CD4-positive, alpha-beta T cell treated with Interleukin-2 at 100 ng/mL for 4 hours (primary cell): ENCODE measurements around the gene KSR2.

Source experiments
- DNase-seq: peaks from one replicate; pipeline ENCODE4 v3.0.0-alpha.2; 2020; ENCODE audit warnings: low spot score

The KSR2 gene

DNA sequence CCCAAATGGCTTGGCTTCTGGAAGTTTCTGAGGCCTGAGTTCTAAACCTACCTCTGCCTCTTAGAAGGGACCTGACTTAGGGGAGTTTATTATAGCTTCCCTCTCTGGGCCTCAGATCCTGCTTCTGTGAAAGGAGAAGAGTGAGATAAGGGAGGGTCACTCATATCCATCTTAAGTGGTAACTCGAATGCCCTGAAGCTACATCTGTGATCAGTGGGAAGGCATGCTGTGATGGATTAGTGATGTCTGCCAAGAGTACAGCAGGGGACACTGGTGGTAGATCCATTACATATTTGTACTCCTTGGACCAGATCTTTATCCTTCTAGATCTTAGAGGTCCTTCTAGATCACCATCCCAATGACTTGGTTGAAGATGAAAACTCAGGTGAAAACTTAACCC, 509.6 kb downstream of the KSR2 start:
- no peak for DNase-seq

GRCh38 chr12:117457189-117457588, 511.6 kb downstream of the KSR2 start:
- no peak for DNase-seq

DNA sequence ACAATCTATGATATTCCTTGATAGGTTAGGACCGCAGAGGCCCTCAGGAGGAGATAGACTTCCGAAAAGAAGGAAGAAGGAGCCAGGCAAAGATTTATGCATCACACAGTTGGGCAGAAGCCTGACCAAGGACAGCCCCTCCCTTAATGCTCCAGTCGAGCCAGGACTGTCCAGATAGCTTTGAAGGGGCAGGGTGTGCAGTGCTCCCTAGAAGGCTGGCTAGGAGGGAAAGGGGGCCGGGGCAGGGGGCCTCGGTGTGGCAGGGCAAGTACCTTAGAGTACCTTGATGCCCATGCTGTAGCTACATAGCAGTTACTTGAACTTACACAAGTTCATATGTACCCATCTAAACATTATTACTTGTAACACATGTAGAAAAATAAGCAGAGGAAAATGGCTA, 512.7 kb downstream of the KSR2 start:
- no peak for DNase-seq

DNA sequence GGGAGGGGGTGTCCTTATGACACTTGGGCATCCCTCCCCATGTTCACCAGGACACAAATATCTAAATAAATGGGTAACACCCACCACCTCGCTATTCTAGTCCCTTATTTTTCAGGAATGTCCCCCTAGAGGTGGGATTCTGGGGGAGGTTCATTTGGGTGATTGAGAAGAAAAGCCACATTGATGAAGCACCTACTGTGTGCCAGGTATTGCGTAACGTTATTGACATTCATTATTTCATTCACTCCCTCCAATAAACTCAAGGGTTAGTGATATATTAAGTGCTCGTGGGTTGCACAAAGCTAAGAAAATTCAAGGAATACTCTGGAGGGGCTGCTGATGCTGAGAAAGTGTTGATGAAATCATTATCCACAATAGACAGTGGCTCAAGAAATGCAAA, 514.8 kb downstream of the KSR2 start:
- no peak for DNase-seq

DNA sequence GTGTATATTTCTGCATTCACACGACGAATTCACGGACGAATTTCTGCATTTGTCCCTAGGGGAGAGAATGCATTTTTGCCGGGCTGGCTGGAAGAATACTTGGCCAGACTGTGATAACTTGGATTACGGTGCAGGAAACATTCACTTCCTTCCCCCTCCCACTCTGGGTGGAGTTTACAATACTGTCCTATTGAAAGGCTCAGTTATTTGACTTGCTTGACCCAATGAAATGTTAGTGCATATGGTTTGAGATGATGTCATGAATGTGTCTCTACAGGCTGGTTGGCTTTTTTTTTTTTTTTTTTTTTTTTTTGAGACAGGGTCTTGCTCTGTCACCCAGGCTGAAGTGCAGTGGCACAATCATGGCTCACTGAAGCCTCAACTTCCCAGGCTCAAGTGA, 516.7 kb downstream of the KSR2 start:
- DNase-seq, result no peak

DNA sequence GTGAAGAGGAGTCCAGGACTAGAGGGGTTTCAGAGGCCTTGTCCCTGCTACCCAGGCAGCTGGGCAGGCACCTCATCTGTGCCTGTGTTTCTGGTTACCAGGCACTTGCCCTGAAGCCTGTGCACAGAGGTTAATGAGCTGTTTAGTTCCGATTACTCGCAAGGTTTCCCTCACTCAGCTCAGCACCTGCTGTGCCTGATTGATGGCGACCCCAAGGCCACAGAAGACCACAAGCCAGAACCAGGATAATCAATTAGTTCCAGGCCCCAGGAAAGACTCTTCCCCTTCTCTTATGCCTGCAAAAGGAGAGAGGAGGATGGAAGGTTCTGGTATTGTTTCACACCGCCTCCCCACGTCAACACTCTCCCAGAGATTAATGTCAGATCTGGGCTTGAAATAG, 518.6 kb downstream of the KSR2 start:
- DNase-seq, result no peak

- no peak for DNase-seq
Measured at GRCh38 chr12:117447665-117448366, 521.0 kb downstream of the KSR2 start.

DNA sequence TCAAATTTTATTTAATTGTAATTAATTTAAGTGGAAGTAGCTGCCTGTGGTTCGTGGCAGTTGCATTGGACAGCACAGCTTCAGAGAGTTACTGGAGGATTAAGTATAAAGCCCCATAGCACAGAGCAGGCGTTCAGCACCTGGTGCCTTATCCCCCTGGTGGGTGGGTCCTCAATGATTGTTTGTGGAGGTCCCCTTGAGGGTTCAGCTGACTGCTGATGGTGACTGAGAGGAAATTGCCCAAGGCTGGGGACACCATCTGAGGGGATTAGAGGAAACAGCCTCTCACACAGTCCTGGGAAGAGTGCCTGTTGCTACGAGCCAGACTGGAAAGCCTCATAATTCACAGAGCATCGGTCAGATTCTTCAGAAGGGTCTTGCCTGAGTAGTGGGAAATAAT, 524.0 kb downstream of the KSR2 start:
- DNase-seq, result no peak

- DNase-seq, result no peak
Measured at GRCh38 chr12:117441751-117442150, 527.0 kb downstream of the KSR2 start.

DNA sequence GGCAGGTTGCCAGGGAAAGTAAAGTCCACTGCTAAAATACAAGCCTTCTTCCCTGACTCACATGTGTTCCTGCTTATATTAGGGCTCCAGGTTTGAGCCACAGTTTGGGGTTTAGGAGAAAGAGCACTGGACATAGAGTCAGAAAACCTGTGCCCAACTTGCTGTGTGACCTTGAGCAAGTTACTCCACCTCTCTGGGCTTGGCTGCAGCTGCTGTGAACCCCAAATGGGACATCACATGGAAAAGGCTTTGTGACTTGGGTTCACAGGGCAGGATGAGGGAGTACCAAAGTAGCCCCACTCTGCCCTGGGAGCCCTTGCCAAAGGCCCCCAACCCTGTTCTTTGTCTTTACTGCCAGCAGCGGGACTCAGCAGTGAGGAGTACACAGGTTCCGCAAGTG, 528.4 kb downstream of the KSR2 start:
- DNase-seq, result no peak

DNA sequence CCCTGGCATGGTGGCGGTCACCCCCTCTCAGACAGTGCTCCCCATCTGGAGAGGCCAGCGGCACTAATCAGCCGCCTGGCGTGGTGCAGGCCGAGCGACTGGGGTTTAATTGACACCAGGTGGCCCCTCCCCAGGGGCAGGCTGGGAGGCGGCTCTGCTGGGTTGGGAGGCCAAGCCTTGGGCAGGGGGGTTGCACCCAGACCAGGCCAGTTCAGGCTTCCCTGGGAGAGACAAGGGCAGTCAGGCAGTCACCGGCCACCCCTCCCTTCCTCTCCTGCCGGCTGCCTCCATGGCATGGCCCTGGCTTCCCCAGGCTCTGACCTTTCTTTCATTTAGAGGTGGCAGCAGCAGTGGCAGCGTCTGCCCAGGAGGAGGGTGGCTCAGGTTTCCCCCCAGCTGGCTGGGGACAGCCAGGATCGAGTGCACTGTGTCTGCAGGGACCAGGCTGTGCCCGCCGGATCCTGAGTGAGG, 529.2 kb downstream of the KSR2 start:
- DNase-seq, result no peak

DNA sequence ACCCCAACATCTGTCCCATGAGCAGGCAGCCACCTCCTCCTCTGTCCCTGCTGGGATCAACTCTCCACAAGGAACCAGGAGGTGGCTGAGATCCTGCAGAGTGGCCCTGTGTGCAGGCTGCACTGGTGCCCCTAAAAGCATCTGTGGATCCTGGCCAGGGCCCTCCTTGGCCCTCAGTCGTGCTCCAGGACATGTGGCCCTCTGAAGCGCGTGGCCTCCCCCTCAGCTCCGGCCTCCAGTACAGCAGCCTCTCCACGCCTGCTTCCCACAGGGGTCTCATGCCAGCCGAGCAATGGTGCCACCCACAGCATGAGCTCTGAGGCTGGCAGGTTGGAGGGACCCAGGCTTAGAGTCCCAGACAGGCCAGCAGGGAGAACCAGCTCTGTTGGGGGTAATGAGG, 530.0 kb downstream of the KSR2 start:
- DNase-seq, result no peak

DNA sequence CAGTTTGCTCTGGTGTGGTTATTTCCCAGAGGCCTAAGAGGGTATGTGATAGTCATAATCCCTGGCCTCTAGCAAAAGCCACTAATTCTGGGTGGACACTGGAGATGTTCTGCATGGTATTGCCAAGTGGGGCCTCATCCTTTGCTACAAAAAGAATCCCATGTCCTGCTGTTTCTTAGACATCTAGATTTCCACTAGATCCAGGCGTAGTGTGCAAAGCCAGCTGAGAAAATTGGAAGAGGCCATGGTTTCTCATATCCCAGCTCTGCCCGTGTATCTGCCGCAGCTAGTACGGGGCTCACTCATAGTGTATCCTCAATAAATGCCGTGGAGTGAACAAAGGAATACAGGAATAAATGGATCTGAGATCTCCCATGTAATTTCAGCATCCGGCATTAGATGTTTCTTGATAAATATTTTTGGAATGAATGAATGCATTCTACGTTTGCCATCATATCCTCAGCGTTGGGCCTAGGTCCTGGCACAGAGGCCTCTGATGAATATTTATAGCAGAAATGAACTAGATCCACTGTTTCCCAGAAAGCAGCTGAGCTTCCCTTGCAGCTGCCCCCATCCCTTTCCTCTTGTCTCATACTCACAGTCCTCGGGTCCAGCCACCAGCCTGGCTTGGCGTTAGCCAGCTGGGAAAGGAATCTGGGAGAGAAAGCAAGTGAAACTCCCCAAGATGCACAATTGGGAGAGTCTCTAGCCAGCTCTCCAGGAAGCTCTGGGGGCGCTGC, 531.1 kb downstream of the KSR2 start:
- no peak for DNase-seq

DNA sequence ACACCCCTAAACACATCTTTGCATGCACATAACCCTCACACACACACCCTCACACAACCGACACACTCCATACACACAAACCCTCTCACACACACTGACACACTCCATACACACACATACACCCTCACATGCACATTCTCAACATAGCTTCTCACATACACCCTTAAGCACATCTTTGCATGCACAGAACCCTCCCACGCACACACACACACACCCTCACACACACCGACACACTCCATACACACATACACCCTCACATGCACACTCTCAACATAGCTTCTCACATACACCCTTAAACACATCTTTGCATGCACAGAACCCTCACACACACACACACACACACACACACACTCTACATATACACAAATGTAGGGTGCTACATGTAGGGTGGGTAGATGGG, 534.9 kb downstream of the KSR2 start:
- DNase-seq, result no peak

GRCh38 chr12:117430246-117430645, 538.5 kb downstream of the KSR2 start:
- no peak for DNase-seq

DNA sequence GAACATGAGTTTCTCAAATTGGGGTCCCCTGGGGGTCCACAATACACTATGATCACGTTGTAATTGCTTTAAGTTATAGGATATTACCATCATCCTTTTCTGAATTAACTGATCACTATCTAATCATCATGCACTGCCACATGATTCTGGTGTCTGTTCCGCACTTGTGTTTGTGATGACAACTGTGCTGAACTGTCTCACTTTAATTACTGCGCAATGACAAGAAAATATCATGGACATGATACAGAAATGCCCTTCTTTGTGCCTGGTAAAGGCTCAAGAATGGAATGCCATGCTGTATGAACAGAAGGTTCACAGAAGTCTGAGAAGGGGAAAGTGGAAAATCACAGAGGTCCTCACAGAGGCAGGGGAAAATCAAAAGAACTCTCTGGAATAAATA, 541.6 kb downstream of the KSR2 start:
- no peak for DNase-seq

DNA sequence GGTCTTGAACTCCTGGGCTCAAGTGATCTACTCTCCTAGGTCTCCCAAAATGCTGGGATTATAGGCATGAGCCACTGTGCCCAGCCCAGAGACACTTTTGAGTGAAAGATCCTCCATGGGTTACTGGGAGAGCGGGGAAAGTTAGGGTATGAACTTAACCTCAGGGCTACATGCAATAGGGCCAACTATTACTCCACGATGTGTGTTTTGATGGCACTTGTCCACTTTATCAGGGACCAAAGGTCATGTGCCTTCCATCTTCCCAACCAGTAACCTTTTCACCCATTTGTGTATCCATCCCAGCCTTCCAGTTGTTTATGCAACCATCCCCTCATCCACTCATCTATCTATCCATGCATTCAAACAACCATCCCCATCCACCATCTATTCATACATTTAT, 546.8 kb downstream of the KSR2 start:
- DNase-seq, result no peak

- DNase-seq, result no peak
Measured at GRCh38 chr12:117421068-117421752, 547.6 kb downstream of the KSR2 start.

DNA sequence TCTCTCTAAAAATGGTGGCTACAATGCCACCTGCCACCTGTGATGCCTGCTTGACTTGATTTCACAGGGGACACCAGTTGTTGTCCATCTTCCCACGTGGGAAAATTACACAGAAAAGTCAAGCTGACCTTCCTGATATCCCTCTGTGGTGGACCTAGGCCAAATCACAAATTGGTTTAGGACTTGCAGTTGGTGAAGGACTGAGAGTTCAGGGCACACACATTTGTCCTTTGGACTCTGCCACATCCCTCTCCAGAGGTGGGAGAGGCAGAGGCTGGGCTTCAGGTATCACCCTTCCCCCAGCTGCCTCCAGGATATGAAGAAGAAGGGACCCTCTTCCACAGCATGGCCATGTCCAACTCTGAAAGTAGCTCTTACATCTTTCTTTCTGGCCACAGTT, 551.8 kb downstream of the KSR2 start:
- no peak for DNase-seq

- no peak for DNase-seq
Measured at GRCh38 chr12:117412465-117413188, 556.2 kb downstream of the KSR2 start.

GRCh38 chr12:117409286-117409685, 559.5 kb downstream of the KSR2 start:
- DNase-seq, result no peak

DNA sequence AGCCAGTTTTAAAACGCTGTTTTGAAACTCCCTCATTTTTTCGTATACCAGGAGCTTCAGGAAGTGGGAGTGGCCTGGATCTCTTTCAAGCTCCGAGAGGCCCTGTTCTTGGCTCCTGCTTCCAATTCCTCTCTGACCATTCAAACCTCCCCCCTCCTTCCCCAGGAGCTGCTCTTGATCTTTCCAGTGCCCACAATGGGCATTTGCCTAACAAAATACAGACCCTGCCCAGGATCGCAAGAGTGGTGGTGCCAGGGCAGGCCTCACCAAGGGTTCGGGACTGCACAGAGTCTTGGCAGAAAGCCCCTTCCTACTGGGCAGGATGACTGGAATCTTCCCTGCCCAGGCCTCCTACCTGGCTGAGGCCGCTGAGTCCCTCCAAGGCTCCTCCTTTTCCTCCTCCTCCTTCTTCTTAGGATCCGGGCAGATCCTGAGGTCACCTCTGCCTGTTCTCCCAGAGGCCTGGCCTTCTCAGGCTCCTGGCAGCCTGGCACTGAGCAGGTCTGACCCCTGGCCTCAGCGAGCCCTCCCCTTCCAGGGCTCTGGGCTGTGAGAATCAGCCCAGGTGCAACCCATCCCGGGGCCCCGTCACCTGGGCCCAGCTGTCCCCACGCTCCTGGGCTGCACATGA, 560.5 kb downstream of the KSR2 start:
- DNase-seq, result no peak
